HG03066 (cell line): ENCODE data around the gene IL4I1.

Source experiments
- ATAC-seq: cut with Tn5 transposase; IDR thresholded peaks from one replicate; pipeline ENCODE4 v1.9.1; 2021; ENCODE audit warnings: low read depth; ENCODE audit not compliant: unreplicated experiment

Gene IL4I1

GRCh38 chr19:49904136-49904535, 7.4 kb upstream of the IL4I1 start:
- ATAC-seq: no peak

- ATAC-seq: no peak
Observed at GRCh38 chr19:49895566-49896297, 955 bp downstream of the IL4I1 start.

- ATAC-seq: no peak
Observed at GRCh38 chr19:49894879-49895565, 1.7 kb downstream of the IL4I1 start.

- ATAC-seq: no peak
Observed at GRCh38 chr19:49894011-49894664, 2.5 kb downstream of the IL4I1 start.

GRCh38 chr19:49892716-49893115, 4.0 kb downstream of the IL4I1 start:
- no peak for ATAC-seq

GRCh38 chr19:49891393-49891792, 5.3 kb downstream of the IL4I1 start:
- ATAC-seq: no peak

- no peak for ATAC-seq
Observed at GRCh38 chr19:49890349-49891311, 6.1 kb downstream of the IL4I1 start.

GRCh38 chr19:49889687-49890348, 6.9 kb downstream of the IL4I1 start:
- ATAC-seq: no peak

- ATAC-seq: no peak
Observed at GRCh38 chr19:49889038-49889686, 7.5 kb downstream of the IL4I1 start.

GRCh38 chr19:49888510-49888824, 8.2 kb downstream of the IL4I1 start:
- ATAC-seq: no peak

- ATAC-seq: no peak
Observed at GRCh38 chr19:49887665-49888509, 8.8 kb downstream of the IL4I1 start.

- ATAC-seq: no peak
Observed at GRCh38 chr19:49887037-49887664, 9.5 kb downstream of the IL4I1 start.

- ATAC-seq: no peak
Observed at GRCh38 chr19:49884760-49885159, 11.9 kb downstream of the IL4I1 start.

- no peak for ATAC-seq
Observed at GRCh38 chr19:49884109-49884508, 12.6 kb downstream of the IL4I1 start.

GRCh38 chr19:49883094-49883493, 13.6 kb downstream of the IL4I1 start:
- ATAC-seq: no peak

- no peak for ATAC-seq
Observed at GRCh38 chr19:49882643-49883042, 14.0 kb downstream of the IL4I1 start.

GRCh38 chr19:49881672-49882394, 14.9 kb downstream of the IL4I1 start:
- no peak for ATAC-seq

GRCh38 chr19:49881186-49881585, 15.5 kb downstream of the IL4I1 start:
- no peak for ATAC-seq
